Measurements from ENCODE around the gene CFAP251. TPM values are rescaled to one million over a fixed set of nuclear protein-coding genes. Genes with fewer than 3 reads are reported as not detected.

Gene CFAP251
- total and polyA plus RNA-seq, 2 donors (not counting 3 experiments of a cell fraction or from before 2014, with no cell fraction given) = 3.3 to 4.0 TPM

DNA sequence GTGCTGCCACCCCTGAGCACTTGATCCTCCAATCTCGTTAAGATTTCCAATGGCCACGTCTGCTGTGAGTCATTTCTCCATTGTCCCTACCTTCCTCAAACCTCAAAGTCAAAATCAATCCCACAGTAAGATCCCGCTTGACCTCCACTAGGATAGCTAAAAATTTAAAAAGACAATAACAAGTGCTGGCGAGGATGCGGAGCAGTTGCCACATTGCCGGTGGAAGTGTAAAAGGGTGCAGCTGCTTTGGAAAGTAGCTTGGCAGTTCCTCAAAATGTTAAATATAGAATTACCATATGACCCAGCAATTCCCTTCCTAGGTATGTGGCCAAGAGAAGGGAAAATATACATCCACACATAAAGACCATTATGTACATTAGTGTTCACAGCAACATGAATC is 93.8 kb downstream of the CFAP251 start:
- DNase-seq (ENCODE audit: low read depth, low spot score) (no peak), FAIRE-seq (no peak)
- Histone ChIP-seq H3K9me3 (replicated peaks; ENCODE audit: control insufficient read depth, insufficient read depth, low read length) (no peaks in the 10 kb centered on the region), H2AFZ (ENCODE audit: low read depth, low read length) (no peak overlapping the region), H3K27me3 (ENCODE audit: control insufficient read depth in 2 of 2, insufficient read depth in 2 of 2, low read length in 2 of 2) (no peaks in the 10 kb centered on the region), H3K9me1 (replicated peaks; ENCODE audit: control insufficient read depth, extremely low read depth, insufficient read depth, low read length) (no peaks in the 10 kb centered on the region), H3K4me3 (replicated peaks in 1 of 3; ENCODE audit: insufficient read depth in 1 of 3, low read depth in 1 of 3, low read length in 3 of 3) (no peak overlapping the region), H3K9ac (replicated peaks; ENCODE audit: extremely low read depth, insufficient read depth, low read length) (no peak overlapping the region), H3K27ac (ENCODE audit: insufficient read depth, low read depth, low read length) (no peak overlapping the region), H4K20me1 (replicated peaks; ENCODE audit: control insufficient read depth, extremely low read depth, insufficient read depth, low read length) (no peaks in the 10 kb centered on the region), H3K79me2 (ENCODE audit: control insufficient read depth, insufficient read depth, low read length) (no peaks in the 10 kb centered on the region), H3K4me1 (ENCODE audit: control insufficient read depth, extremely low read depth, insufficient read depth, low read length) (no peaks in the 10 kb centered on the region), H3K4me2 (ENCODE audit: insufficient read depth, low read length) (no peak overlapping the region), H3K36me3 (ENCODE audit: control insufficient read depth in 2 of 2, extremely low read depth in 1 of 2, insufficient read depth in 2 of 2, low read length in 2 of 2) (no peaks in the 10 kb centered on the region)
- dilution Hi-C loops (cut with MboI; ENCODE audit: extremely low pct_ligation_motif_present, low sequenced_read_pairs) (no loop called here), intact Hi-C loops (cut with micrococcal nuclease) (no loop called here)
- CTCF ChIA-PET = interaction anchor here (1.1 kb wide), 1 partner anchor 10 kb away, joined by 3 read pairs; no protein-coding TSS in a partner anchor
- TF ChIP-seq, protein P1, sequence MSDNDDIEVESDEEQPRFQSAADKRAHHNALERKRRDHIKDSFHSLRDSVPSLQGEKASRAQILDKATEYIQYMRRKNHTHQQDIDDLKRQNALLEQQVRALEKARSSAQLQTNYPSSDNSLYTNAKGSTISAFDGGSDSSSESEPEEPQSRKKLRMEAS (IDR thresholded peaks at IDR 0.05; ENCODE audit: insufficient read depth, insufficient read length) = no peak
- TF ChIP-seq, protein P2, sequence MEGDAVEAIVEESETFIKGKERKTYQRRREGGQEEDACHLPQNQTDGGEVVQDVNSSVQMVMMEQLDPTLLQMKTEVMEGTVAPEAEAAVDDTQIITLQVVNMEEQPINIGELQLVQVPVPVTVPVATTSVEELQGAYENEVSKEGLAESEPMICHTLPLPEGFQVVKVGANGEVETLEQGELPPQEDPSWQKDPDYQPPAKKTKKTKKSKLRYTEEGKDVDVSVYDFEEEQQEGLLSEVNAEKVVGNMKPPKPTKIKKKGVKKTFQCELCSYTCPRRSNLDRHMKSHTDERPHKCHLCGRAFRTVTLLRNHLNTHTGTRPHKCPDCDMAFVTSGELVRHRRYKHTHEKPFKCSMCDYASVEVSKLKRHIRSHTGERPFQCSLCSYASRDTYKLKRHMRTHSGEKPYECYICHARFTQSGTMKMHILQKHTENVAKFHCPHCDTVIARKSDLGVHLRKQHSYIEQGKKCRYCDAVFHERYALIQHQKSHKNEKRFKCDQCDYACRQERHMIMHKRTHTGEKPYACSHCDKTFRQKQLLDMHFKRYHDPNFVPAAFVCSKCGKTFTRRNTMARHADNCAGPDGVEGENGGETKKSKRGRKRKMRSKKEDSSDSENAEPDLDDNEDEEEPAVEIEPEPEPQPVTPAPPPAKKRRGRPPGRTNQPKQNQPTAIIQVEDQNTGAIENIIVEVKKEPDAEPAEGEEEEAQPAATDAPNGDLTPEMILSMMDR (IDR thresholded peaks at IDR 0.05; ENCODE audit: extremely low read depth in 1 of 2, insufficient read depth in 1 of 2, low read depth in 1 of 2, low read length in 2 of 2) = no peak
- no peak for TF ChIP-seq EZH2 (IDR thresholded peaks at IDR 0.05; ENCODE audit: borderline replicate concordance, low read depth, low read length, severe bottlenecking)
- no TSS peak for BruUV-seq (replicated peaks)
- POLR2A ChIA-PET = no interaction called here

DNA sequence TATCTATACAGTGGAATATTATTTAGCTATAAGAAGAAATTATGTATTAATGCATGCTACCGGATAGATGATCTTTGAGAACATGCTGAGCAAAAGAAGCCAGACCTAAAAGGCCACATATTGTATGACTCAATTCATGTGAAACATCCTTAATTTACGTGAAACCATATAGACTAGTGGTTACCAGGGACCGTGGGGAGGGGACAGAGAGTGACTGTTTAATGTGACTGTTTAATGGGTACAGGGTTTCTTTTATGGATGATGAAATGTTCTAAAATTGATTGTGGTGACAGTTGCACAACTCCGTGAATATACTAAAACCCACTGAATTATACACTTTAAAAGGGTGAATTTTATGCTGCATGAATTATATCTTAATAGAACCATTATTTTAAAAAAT is 94.7 kb downstream of the CFAP251 start:
- Histone ChIP-seq H3K36me3 (ENCODE audit: control insufficient read depth in 2 of 2, extremely low read depth in 1 of 2, insufficient read depth in 2 of 2, low read length in 2 of 2) (no peaks in the 10 kb centered on the region), H3K9me3 (replicated peaks; ENCODE audit: control insufficient read depth, insufficient read depth, low read length) (no peaks in the 10 kb centered on the region), H2AFZ (ENCODE audit: low read depth, low read length) (no peak overlapping the region), H3K79me2 (ENCODE audit: control insufficient read depth, insufficient read depth, low read length) (no peaks in the 10 kb centered on the region), H3K4me3 (replicated peaks in 1 of 3; ENCODE audit: insufficient read depth in 1 of 3, low read depth in 1 of 3, low read length in 3 of 3) (no peak overlapping the region), H3K4me2 (ENCODE audit: insufficient read depth, low read length) (no peak overlapping the region), H3K27ac (ENCODE audit: insufficient read depth, low read depth, low read length) (no peak overlapping the region), H3K27me3 (ENCODE audit: control insufficient read depth in 2 of 2, insufficient read depth in 2 of 2, low read length in 2 of 2) (no peaks in the 10 kb centered on the region), H3K9ac (replicated peaks; ENCODE audit: extremely low read depth, insufficient read depth, low read length) (no peak overlapping the region), H4K20me1 (replicated peaks; ENCODE audit: control insufficient read depth, extremely low read depth, insufficient read depth, low read length) (no peaks in the 10 kb centered on the region), H3K9me1 (replicated peaks; ENCODE audit: control insufficient read depth, extremely low read depth, insufficient read depth, low read length) (no peaks in the 10 kb centered on the region), H3K4me1 (ENCODE audit: control insufficient read depth, extremely low read depth, insufficient read depth, low read length) (no peaks in the 10 kb centered on the region)
- intact Hi-C loops (cut with micrococcal nuclease) (no loop called here), dilution Hi-C loops (cut with MboI; ENCODE audit: extremely low pct_ligation_motif_present, low sequenced_read_pairs) (no loop called here)
- ChIA-PET POLR2A (no interaction called here), CTCF (interaction anchor here (0.8 to 1.5 kb wide), 4 partner anchors 11 to 97 kb away, joined by 3 to 5 read pairs (median 4); partner anchors contain the start of gene CFAP251)
- FAIRE-seq (no peak), DNase-seq (ENCODE audit: low read depth, low spot score) (no peak)
- TF ChIP-seq POLR2AphosphoS5 (IDR thresholded peaks at IDR 0.05; ENCODE audit: insufficient read depth, low read depth, low read length) = no peak
- TF ChIP-seq, protein P2 (IDR thresholded peaks at IDR 0.05; ENCODE audit: extremely low read depth in 1 of 2, insufficient read depth in 1 of 2, low read depth in 1 of 2, low read length in 2 of 2) = no peak
- no peak for TF ChIP-seq JUN (IDR thresholded peaks at IDR 0.05; ENCODE audit: borderline replicate concordance, insufficient read depth, insufficient read length, low read depth)
- TF ChIP-seq EZH2 (IDR thresholded peaks at IDR 0.05; ENCODE audit: borderline replicate concordance, low read depth, low read length, severe bottlenecking) = no peak
- TF ChIP-seq GATA2 (IDR thresholded peaks at IDR 0.05; ENCODE audit: insufficient read depth, insufficient read length, low read depth, low read length) = no peak
- TF ChIP-seq POLR2A (IDR thresholded peaks at IDR 0.05; ENCODE audit: low read depth, low read length) = no peak
- TF ChIP-seq MYC (IDR thresholded peaks at IDR 0.05; ENCODE audit: low read depth, low read length) = no peak
- no peak for TF ChIP-seq FOS (IDR thresholded peaks at IDR 0.05; ENCODE audit: borderline replicate concordance, insufficient read depth, low read length)
- TF ChIP-seq, protein P1 (IDR thresholded peaks at IDR 0.05; ENCODE audit: insufficient read depth, insufficient read length) = no peak
- BruUV-seq (replicated peaks) = no TSS peak
